Thyroid gland (tissue), 4 donors: ENCODE data around the gene DICER1.

Experiments used
- CTCF ChIP-seq, 6 experiments: fragments of 200-600 bp in 3 of 6; fragments of 450-650 bp in 3 of 6; sonication (generic) in 3 of 6; IDR thresholded peaks; one replicate each; pipeline ENCODE4 v1.5.1; 2016 to 2019; ENCODE audit warnings: antibody characterized with exemption in 6 of 6, mild to moderate bottlenecking in 2 of 6, inconsistent platforms in 1 of 6, moderate library complexity in 1 of 6
- POLR2A ChIP-seq, 2 donors: fragments of 450-650 bp; IDR thresholded peaks; one replicate each; pipeline ENCODE4 v1.6.1; 2017; ENCODE audit warnings: antibody characterized with exemption in 2 of 2, mild to moderate bottlenecking in 2 of 2, moderate library complexity in 1 of 2

- no peak for TF ChIP-seq CTCF (IDR thresholded peaks at IDR 0.05)
- no peak for TF ChIP-seq POLR2A (IDR thresholded peaks at IDR 0.05)
These were observed 40.2 kb upstream of the DICER1 start for GRCh38 chr14:95197551-95197950.
